ENCODE data around the gene ZNF462.

ZNF462 gene

GRCh38 chr9:107018861-107019545 lies 156.0 kb downstream of the ZNF462 start:
- peak; percentile 19 for DNase-seq

DNA sequence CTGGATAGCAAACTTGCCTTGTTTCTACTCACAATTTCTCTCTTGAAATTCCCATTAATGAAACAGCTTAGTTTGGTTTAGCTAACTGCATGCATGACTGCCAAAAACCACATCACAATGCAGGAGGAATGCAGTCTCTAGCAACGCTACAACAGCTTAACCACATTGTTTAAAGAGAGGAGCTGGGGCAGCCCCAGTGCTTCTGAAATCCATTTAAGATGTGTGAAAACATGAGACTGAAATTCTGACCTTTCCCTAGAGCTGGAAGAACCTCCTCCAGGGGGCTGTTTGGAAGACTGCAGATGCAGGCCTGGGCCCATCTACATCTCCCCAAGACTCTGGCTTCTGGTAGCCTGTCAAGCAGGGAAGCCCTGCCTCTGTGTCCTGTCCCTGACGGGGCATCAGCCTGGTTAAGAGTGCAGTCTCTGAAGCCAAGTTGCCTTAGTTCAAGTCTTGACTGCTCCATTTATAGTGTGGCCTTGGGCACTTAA lies 157.1 kb downstream of the ZNF462 start:
- DNase-seq: no peak

DNA sequence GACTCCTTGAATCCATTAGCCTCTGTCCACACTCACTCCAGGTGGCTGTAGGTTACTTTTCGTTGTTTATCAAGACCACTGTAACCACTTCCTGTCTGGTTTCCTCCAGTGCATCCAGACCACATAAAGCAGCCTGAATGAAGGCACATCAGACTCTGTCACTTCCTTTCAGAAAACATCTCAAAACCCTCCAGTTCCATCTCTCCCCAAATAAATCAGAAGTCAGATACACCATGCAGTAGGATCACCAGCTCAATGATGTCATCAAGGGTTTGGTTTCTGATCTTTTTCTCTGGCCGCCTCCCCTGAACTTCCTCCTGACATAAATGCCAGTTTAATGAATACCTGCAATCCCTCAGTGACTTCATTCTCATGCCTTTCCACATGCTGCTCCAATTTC lies 161.2 kb downstream of the ZNF462 start:
- DNase-seq: peak; percentile 38

- DNase-seq: peak; percentile 28
Observed at GRCh38 chr9:107025260-107026035, 162.5 kb downstream of the ZNF462 start.

DNA sequence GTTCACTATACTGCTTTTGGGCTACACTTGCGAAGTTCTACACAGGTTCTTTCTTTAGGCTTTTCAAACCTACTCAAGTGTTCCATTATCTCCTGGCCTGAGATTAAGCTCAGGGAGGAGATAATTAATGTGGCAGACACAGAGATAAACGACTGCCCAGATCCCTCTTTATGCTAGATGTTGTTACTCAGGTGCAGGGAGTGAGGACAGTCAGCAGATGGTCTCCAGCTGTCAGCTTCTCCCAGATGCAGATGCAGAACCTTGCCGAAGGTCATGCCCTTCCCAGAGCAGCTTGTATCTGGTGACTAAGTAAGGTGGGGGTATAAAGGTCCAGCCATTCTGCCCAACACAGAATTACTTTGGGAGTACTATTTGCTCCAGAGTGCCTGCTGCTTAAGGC lies 166.2 kb downstream of the ZNF462 start:
- DNase-seq: no peak

GRCh38 chr9:107033966-107034365 lies 171.0 kb downstream of the ZNF462 start:
- DNase-seq: no peak

DNA sequence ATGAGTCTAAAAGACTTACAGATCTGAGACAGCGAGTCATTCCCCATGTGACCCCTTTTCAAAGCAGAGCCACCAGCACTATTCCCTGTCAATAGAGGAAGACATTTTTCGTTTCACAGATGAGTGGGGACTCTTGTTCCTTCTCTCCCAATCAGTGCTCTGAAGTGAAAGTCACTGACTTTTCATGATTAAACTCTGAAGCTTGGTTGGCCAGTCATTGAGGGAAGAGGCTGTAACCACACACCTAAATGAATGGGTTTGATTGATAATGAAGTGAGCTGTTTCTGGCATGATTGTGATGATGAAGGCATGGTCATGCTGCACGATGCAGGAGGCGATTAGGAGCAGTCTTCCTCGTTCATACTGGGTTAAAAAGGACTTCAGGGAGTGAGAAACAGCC lies 171.9 kb downstream of the ZNF462 start:
- DNase-seq: no peak

DNA sequence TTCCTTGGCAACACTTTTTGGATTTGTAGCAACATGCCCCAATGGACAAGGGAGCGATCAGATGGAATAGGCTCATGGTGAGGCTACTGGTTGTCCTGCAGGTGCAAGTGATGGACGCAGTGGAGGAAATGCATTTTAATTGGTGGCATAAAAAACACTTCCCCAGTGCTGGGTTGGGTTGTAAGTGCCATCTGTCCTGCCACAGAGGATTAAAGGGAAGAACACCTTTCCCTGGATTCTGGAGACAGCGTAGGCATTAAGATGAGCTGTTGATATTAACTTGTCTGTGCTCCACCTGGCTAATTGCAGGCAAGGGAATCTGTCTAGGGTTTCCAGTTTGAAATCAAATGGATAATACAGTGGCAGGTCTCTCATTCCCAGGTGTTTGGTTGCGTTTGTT lies 173.4 kb downstream of the ZNF462 start:
- peak; percentile 71 for DNase-seq

DNA sequence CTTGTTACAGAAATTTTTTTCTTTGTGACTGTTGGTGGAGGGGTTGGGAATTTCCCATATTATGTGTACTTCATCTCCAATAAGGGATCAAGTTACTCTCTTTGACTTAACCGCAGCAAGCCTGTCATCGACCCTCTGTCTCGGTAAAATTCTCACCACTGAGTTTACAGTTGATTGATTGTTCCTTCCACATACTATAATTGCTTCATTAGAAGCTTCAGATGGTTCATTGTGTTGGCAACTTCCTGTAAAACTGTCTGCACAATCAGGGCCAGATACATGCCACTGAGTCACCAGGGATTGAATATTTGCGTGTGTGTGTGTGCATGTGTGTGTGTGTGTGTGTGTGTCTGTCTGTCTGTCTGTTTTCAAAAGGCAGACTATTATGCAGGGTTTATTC lies 176.6 kb downstream of the ZNF462 start:
- DNase-seq: peak; percentile 90

DNA sequence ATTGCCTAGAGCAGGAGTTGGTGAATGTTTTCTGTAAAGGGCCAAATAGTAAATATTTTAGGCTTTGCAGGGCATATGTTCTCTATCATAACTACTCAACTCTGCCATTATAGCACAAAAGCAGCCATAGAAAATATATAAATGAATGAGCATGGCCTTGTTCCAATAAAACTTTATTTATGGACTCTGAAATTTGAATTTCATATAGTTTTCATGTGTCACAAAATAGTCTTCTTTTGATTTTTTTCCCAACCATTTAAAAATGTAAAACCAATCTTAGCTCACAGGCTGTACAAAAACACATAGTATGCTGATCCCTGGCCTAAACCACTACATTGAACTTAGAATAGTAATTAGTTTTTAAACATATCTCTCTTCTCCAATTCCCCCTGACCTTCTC lies 179.6 kb downstream of the ZNF462 start:
- DNase-seq: no peak

GRCh38 chr9:107043886-107044285 lies 180.9 kb downstream of the ZNF462 start:
- DNase-seq: peak; percentile 74

DNA sequence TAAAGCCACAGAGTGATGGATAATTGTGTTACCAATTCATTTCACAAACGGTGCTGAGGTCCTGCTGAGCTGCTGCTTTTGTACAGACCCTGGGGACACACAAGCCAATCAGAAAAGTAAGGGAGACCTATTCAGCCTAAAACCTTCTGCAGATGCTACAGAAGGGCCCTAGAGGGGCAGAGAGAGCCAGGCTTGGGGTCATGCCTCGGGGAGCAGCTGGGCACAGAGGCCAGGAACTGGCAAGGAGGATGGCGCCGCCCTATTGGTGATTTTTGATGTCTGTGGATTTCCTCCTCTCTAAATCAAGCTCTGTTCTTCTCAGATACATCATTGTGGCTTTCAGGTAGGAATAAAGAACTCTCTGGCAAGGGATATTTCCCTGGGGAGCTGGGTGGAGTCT lies 181.9 kb downstream of the ZNF462 start:
- peak; percentile 69 for DNase-seq

- no peak for DNase-seq
Observed at GRCh38 chr9:107046692-107047091, 183.7 kb downstream of the ZNF462 start.

- no peak for DNase-seq
Observed at GRCh38 chr9:107049046-107049802, 186.3 kb downstream of the ZNF462 start.

GRCh38 chr9:107049803-107050184 lies 186.8 kb downstream of the ZNF462 start:
- DNase-seq: peak; percentile 18

DNA sequence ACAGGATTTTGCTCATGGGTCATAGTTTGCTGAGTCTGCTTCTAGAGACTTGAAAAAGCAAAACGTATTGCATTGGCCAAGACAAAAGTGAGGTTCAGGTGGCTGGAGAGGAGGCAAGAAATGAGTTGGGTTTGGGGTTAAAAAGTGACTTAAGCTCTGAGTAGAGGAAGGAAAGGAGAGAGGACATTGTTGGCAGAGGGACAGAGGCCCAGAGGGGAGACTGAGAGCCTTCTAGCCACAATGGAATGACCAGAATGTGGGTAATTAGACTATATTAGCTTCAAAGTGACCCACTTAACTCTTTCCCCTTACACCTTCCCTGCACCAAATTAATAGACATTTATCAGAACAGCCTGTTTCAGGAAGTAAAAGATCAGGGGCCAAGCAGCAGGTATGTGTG lies 188.4 kb downstream of the ZNF462 start:
- no peak for DNase-seq

DNA sequence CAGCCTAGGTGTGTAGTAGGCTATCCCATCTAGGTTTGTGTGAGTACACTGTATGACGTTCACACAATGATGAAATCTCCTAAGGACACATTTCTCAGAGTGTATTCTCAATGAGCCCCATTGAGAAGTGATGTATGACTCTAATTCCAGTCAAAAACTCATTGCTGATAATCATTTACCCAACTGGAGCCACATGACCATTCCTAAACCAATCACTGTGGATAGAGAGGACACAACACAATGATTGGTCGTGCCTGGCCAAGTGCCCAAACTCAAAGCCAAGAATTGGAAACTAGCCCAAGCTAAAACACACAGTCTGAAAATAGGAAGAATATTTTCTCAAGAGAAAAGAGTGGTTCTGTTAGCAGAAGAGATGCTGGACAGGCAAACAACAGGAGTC lies 191.2 kb downstream of the ZNF462 start:
- DNase-seq: no peak

- peak; percentile 60 for DNase-seq
Observed at GRCh38 chr9:107059220-107059619, 196.3 kb downstream of the ZNF462 start.

DNA sequence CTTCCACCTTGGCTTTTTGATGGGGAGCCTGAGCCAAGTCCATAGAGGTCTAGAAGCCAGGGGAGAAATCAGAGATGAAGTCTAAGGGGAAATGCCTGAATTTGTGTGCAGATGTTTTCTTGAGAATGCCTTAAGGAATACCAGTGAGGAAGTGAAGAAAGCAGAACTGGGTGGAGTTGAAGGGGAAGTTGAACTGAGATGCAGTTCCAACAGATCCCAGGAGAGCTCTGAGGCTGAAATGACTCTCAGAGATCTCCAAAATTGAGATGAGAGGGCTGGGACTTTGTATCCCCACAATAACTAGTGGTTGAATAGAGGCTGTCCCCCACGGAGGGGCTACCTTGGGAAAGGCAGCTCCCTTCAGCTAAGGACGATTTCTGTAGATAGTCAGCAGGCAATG lies 197.1 kb downstream of the ZNF462 start:
- no peak for DNase-seq

Data from NCI-H69 (cell line).